Smooth muscle cell (in vitro differentiated cells): ENCODE measurements around the gene BIRC7. TPM values are rescaled to one million over a fixed set of nuclear protein-coding genes. Genes with fewer than 3 reads are reported as not detected.
"Not testable (repeated sequence)": the region's sequence is repeated elsewhere in the genome, so short reads cannot be mapped to it uniquely, and the experiment has no call there.

Experiments used
- DNase-seq: peaks from one replicate; lab custom pipeline; 2025; ENCODE audit not compliant: unreplicated experiment; lab: John Stamatoyannopoulos, UW
- H2AFZ ChIP-seq: fragments of 200-600 bp; sonication (generic); 2 replicates; pipeline ENCODE4 v1.6.0; 2016; ENCODE audit warnings: antibody characterized with exemption, low read depth, mild to moderate bottlenecking
- H3F3A ChIP-seq: fragments of 200-600 bp; sonication (generic); 2 replicates; pipeline ENCODE4 v1.6.0; 2017; ENCODE audit warnings: antibody characterized with exemption, low read depth
- H3K27ac ChIP-seq: fragments of 200-600 bp; sonication (generic); 2 replicates; pipeline ENCODE4 v1.5.1; 2016; ENCODE audit warnings: low read depth, mild to moderate bottlenecking
- H3K27me3 ChIP-seq: fragments of 200-600 bp; sonication (generic); 2 replicates; pipeline ENCODE4 v1.6.1; 2016; ENCODE audit warnings: low read depth, mild to moderate bottlenecking
- H3K36me3 ChIP-seq: fragments of 200-600 bp; sonication (generic); 2 replicates; pipeline ENCODE4 v1.5.1; 2016; ENCODE audit warnings: low read depth
- H3K4me1 ChIP-seq: fragments of 200-600 bp; sonication (generic); 2 replicates; pipeline ENCODE4 v1.5.1; 2016; ENCODE audit warnings: low read depth
- H3K4me2 ChIP-seq: fragments of 200-600 bp; sonication (generic); 2 replicates; pipeline ENCODE4 v1.6.0; 2016; ENCODE audit warnings: mild to moderate bottlenecking
- H3K4me3 ChIP-seq: fragments of 200-600 bp; sonication (generic); 2 replicates; pipeline ENCODE4 v1.5.1; 2016; ENCODE audit warnings: mild to moderate bottlenecking
- H3K79me2 ChIP-seq: fragments of 200-600 bp; sonication (generic); 2 replicates; pipeline ENCODE4 v1.6.0; 2016; ENCODE audit warnings: low read depth, mild to moderate bottlenecking
- H3K9ac ChIP-seq: fragments of 200-600 bp; sonication (generic); 2 replicates; pipeline ENCODE4 v1.6.0; 2016; ENCODE audit warnings: low read depth
- H3K9me3 ChIP-seq: fragments of 200-600 bp; sonication (generic); replicated peaks from 2 replicates; pipeline ENCODE4 v1.5.1; 2016; ENCODE audit warnings: low read depth
- H4K20me1 ChIP-seq: fragments of 200-600 bp; sonication (generic); 2 replicates; pipeline ENCODE4 v1.6.0; 2016; ENCODE audit warnings: low read depth
- WGBS: methylation state at CpG from one replicate; pipeline ENCODE4 v1.1.7; 2016; ENCODE audit warnings: low lambda C conversion rate; 5-methylcytosine and 5-hydroxymethylcytosine counted together
- polyA plus RNA-seq: library from polyadenylated mRNA; unstranded; fragments of >200 nt; fragmentation: Nextera tagmentation; extraction: Ambion mirVana; gene quantifications from 2 replicates; pipeline ENCODE4 v1.2.1, GENCODE V29; 2016
- total RNA-seq: library from RNA; depleted of rRNA; stranded (reverse); fragments of >200 nt; gene quantifications from 2 replicates; pipeline ENCODE4 v1.2.3, GENCODE V29; 2014
- TF ChIP-seq, protein P1 (sequence below): fragments of 200-600 bp; sonication (generic); IDR thresholded peaks from 2 replicates; pipeline ENCODE4 v1.5.1; 2017; ENCODE audit warnings: borderline replicate concordance, mild to moderate bottlenecking, antibody characterized with exemption; ENCODE audit not compliant: insufficient read depth, poor library complexity, severe bottlenecking

BIRC7 gene
- total and polyA plus RNA-seq, 2 experiments from 2014 or later, result 5.8 to 10.9 TPM

DNA sequence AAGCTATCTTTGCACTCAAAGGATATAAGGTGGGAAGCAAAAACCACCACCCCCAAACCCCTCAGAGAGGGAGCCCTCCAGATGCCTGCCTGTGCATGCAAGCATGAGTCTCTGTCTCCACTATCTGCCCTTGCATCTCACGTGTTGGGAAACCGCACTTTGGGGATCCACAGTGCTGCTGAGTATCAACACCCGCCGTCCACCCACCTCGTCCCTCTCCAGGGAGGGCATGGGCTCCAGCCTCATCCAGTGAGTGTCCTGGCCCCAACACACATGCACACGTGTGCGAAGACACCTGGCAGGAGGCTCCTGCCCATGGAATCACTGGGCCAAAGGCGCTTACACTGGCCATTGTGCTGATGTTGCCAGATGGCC lies 16.3 kb upstream of the BIRC7 start:
- DNase-seq, result no peak
- TF ChIP-seq, protein P1, sequence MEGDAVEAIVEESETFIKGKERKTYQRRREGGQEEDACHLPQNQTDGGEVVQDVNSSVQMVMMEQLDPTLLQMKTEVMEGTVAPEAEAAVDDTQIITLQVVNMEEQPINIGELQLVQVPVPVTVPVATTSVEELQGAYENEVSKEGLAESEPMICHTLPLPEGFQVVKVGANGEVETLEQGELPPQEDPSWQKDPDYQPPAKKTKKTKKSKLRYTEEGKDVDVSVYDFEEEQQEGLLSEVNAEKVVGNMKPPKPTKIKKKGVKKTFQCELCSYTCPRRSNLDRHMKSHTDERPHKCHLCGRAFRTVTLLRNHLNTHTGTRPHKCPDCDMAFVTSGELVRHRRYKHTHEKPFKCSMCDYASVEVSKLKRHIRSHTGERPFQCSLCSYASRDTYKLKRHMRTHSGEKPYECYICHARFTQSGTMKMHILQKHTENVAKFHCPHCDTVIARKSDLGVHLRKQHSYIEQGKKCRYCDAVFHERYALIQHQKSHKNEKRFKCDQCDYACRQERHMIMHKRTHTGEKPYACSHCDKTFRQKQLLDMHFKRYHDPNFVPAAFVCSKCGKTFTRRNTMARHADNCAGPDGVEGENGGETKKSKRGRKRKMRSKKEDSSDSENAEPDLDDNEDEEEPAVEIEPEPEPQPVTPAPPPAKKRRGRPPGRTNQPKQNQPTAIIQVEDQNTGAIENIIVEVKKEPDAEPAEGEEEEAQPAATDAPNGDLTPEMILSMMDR, result no peak
- Histone ChIP-seq H3K4me1 (peaks cover 7% of the 10 kb centered on the region), H3K9me3 (no peaks in the 10 kb centered on the region), H2AFZ (no peak overlapping the region), H3F3A (peaks cover 5% of the 10 kb centered on the region), H3K9ac (no peak overlapping the region), H3K27me3 (no peaks in the 10 kb centered on the region), H4K20me1 (peaks cover 11% of the 10 kb centered on the region), H3K79me2 (peaks cover 13% of the 10 kb centered on the region), H3K4me2 (no peak overlapping the region), H3K4me3 (no peak overlapping the region), H3K27ac (no peak overlapping the region), H3K36me3 (no peaks in the 10 kb centered on the region)
- 79% methylated on average over 8 of the region's 8 CpGs for WGBS

DNA sequence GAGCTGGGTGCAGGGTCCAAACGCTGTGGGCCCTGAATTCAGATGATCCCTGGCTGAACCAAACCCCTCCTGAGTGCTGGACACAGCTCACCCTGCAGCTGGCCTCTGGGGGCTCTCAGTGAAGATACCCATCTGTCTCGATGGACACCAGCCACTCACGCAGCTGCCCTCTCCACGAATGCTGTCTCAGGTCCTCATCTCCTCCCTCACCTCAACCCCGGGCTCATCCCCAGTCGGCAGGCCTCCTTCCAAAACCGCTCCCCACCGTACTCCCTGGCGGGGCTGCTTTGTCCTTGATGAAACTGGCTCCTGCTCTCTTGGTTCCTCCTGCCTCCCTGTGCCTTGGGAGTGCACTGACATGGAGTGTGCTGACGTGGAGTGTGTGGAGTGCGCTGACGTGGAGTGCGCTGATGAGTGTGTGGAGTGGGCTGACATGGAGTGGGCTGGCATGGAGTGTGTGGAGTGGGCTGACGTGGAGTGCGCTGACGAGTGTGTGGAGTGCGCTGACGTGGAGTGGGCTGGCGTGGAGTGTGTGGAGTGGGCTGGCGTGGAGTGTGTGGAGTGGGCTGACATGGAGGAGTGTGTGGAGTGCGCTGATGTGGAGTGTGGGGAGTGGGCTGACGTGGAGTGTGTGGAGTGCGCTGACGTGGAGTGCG lies 15.7 kb upstream of the BIRC7 start:
- H4K20me1 ChIP-seq, result peaks cover 6% of the 10 kb centered on the region
- H3K4me1 ChIP-seq, result peaks cover 3% of the 10 kb centered on the region
- H2AFZ ChIP-seq, result no peak overlapping the region
- TF ChIP-seq, protein P1, result no peak
- H3K4me2 ChIP-seq, result no peak overlapping the region
- no peak overlapping the region for H3K27ac ChIP-seq
- 82% methylated on average over 13 of the region's 25 CpGs for WGBS
- H3K9ac ChIP-seq, result no peak overlapping the region
- no peaks in the 10 kb centered on the region for H3K9me3 ChIP-seq
- peaks cover 5% of the 10 kb centered on the region for H3F3A ChIP-seq
- H3K4me3 ChIP-seq, result no peak overlapping the region
- no peaks in the 10 kb centered on the region for H3K27me3 ChIP-seq
- peaks cover 7% of the 10 kb centered on the region for H3K79me2 ChIP-seq
- no peak for DNase-seq
- H3K36me3 ChIP-seq, result no peaks in the 10 kb centered on the region

- Histone ChIP-seq H3K4me1 (no peaks in the 10 kb centered on the region), H3K27ac (no peak overlapping the region), H3K36me3 (no peaks in the 10 kb centered on the region), H3K4me2 (no peak overlapping the region), H3K4me3 (no peak overlapping the region), H3K27me3 (no peaks in the 10 kb centered on the region), H3K9me3 (no peaks in the 10 kb centered on the region), H2AFZ (no peak overlapping the region), H3K79me2 (no peaks in the 10 kb centered on the region), H3F3A (peaks cover 5% of the 10 kb centered on the region), H4K20me1 (no peaks in the 10 kb centered on the region), H3K9ac (no peak overlapping the region)
- DNase-seq, result no peak
- TF ChIP-seq, protein P1, result no peak
- WGBS, result 75% methylated on average over 9 of the region's 9 CpGs
These were observed 14.9 kb upstream of the BIRC7 start for GRCh38 chr20:63220696-63221399.

DNA sequence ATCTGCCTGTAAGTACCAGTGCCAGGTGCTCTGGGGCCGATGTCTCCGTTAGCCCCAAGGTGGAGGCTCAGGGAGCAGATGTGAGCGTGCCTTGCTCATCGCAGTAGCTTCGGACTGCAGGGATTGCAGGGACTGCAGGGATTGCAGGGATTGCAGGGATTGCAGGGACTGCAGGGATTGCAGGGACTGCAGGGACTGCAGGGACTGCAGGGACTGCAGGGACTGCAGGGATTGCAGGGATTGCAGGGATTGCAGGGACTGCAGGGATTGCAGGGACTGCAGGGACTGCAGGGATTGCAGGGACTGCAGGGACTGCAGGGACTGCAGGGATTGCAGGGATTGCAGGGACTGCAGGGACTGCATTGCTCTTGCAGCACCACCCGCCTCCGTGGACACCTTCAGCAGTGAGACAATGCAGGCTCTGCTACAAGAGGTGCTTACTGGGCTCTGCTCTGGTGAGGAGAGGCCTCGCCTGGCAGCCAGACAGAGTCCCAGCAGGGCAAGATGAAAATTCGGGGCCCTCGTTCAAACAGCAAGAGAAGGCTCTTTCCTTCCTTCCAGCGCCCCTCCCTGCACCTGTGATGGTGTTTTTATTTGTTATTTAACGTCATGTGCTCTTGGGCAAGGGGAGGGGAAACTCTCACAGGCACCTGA lies 14.2 kb upstream of the BIRC7 start:
- H3K4me3 ChIP-seq, H4K20me1 ChIP-seq, H3F3A ChIP-seq, H3K27me3 ChIP-seq, DNase-seq, H3K4me1 ChIP-seq, H2AFZ ChIP-seq, H3K79me2 ChIP-seq, H3K27ac ChIP-seq, H3K36me3 ChIP-seq, H3K4me2 ChIP-seq, H3K9me3 ChIP-seq, H3K9ac ChIP-seq: not testable (repeated sequence)
- WGBS, result 75% methylated on average over 12 of the region's 12 CpGs
